Measurements from ENCODE around the gene TRAPPC12.

The TRAPPC12 gene

GRCh38 chr2:3472296-3472695 is 92.8 kb downstream of the TRAPPC12 start:
- H3K9ac ChIP-seq (ENCODE audit: low read length) = no peak overlapping the region
- H3K9me2 ChIP-seq (replicated peaks; ENCODE audit: insufficient read depth, low read length) = no peaks in the 10 kb centered on the region
- no peaks in the 10 kb centered on the region for H3F3A ChIP-seq (ENCODE audit: insufficient read depth)
- TF ChIP-seq CTCF (IDR thresholded peaks at IDR 0.05; ENCODE audit: insufficient read depth, low read length, poor library complexity, severe bottlenecking) (no peak), EZH2phosphoT487 (conservative IDR thresholded peaks at IDR 0.05; ENCODE audit: low read length) (no peak)
- no peaks in the 10 kb centered on the region; the same call in 1 of the 2 replicates for H3K36me3 ChIP-seq (ENCODE audit: low read length)
- no peak overlapping the region for H3K27ac ChIP-seq (ENCODE audit: low read depth, low read length)
- H2AFZ ChIP-seq (ENCODE audit: low read depth, low read length, severe bottlenecking) = no peak overlapping the region
- no peaks in the 10 kb centered on the region for H4K20me1 ChIP-seq (ENCODE audit: low read depth, low read length)
- H3K27me3 ChIP-seq (ENCODE audit: low read length) = no peaks in the 10 kb centered on the region
- no peak overlapping the region for H3K4me3 ChIP-seq (ENCODE audit: insufficient read depth, low read length, poor library complexity, severe bottlenecking)
- H3K9me3 ChIP-seq (ENCODE audit: insufficient read depth, low read length) = no peaks in the 10 kb centered on the region
- no peaks in the 10 kb centered on the region for H3K79me2 ChIP-seq (ENCODE audit: insufficient read depth, low read length)
- no peak overlapping the region for H3K4me2 ChIP-seq (ENCODE audit: low read depth, low read length, poor library complexity, severe bottlenecking)

DNA sequence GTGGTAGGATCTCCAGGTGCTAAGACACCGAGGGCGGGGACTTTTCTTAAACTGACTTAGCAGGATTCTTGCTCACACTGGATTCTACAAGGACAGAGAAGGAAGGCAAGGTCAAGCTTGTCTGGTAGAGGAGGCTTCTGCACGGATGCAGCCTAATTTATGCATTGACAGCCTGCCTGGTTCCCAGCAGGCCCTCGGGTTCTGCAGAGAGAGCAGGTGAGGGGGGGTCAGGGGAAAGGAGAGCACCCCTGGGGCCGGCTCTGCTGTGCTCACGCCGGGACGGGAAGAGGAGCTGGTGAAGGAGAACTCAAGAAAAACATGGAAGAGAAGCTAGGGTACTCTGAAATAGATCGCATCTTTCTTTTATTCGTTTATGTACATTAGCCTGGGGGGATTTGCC is 93.5 kb downstream of the TRAPPC12 start:
- Histone ChIP-seq H3F3A (ENCODE audit: insufficient read depth) (no peaks in the 10 kb centered on the region), H4K20me1 (ENCODE audit: low read depth, low read length) (no peaks in the 10 kb centered on the region), H3K36me3 (ENCODE audit: low read length) (no peaks in the 10 kb centered on the region; the same call in 1 of the 2 replicates), H3K9me2 (replicated peaks; ENCODE audit: insufficient read depth, low read length) (no peaks in the 10 kb centered on the region), H3K27me3 (ENCODE audit: low read length) (no peaks in the 10 kb centered on the region), H3K4me2 (ENCODE audit: low read depth, low read length, poor library complexity, severe bottlenecking) (no peak overlapping the region), H3K4me3 (ENCODE audit: insufficient read depth, low read length, poor library complexity, severe bottlenecking) (no peak overlapping the region), H3K9ac (ENCODE audit: low read length) (no peak overlapping the region), H3K27ac (ENCODE audit: low read depth, low read length) (no peak overlapping the region), H3K79me2 (ENCODE audit: insufficient read depth, low read length) (no peaks in the 10 kb centered on the region), H2AFZ (ENCODE audit: low read depth, low read length, severe bottlenecking) (no peak overlapping the region), H3K9me3 (ENCODE audit: insufficient read depth, low read length) (no peaks in the 10 kb centered on the region)
- TF ChIP-seq CTCF (IDR thresholded peaks at IDR 0.05; ENCODE audit: insufficient read depth, low read length, poor library complexity, severe bottlenecking) (no peak), EZH2phosphoT487 (conservative IDR thresholded peaks at IDR 0.05; ENCODE audit: low read length) (no peak)

GRCh38 chr2:3475771-3476170 is 96.3 kb downstream of the TRAPPC12 start:
- H3K4me2 ChIP-seq (ENCODE audit: low read depth, low read length, poor library complexity, severe bottlenecking) = no peak overlapping the region
- H3K27me3 ChIP-seq (ENCODE audit: low read length) = no peaks in the 10 kb centered on the region
- H3K9ac ChIP-seq (ENCODE audit: low read length) = no peak overlapping the region
- no peak overlapping the region for H3K4me3 ChIP-seq (ENCODE audit: insufficient read depth, low read length, poor library complexity, severe bottlenecking)
- H2AFZ ChIP-seq (ENCODE audit: low read depth, low read length, severe bottlenecking) = no peak overlapping the region
- H3K9me3 ChIP-seq (ENCODE audit: insufficient read depth, low read length) = no peaks in the 10 kb centered on the region
- H3K27ac ChIP-seq (ENCODE audit: low read depth, low read length) = no peak overlapping the region
- no peaks in the 10 kb centered on the region for H4K20me1 ChIP-seq (ENCODE audit: low read depth, low read length)
- no peaks in the 10 kb centered on the region for H3K9me2 ChIP-seq (replicated peaks; ENCODE audit: insufficient read depth, low read length)
- no peaks in the 10 kb centered on the region for H3K79me2 ChIP-seq (ENCODE audit: insufficient read depth, low read length)
- no peak for TF ChIP-seq EZH2phosphoT487 (conservative IDR thresholded peaks at IDR 0.05; ENCODE audit: low read length)
- no peak for TF ChIP-seq CTCF (IDR thresholded peaks at IDR 0.05; ENCODE audit: insufficient read depth, low read length, poor library complexity, severe bottlenecking)
- no peaks in the 10 kb centered on the region; the same call in 1 of the 2 replicates for H3K36me3 ChIP-seq (ENCODE audit: low read length)
- peaks cover 6% of the 10 kb centered on the region; the same call in 1 of the 2 replicates for H3F3A ChIP-seq (ENCODE audit: insufficient read depth)

All from SU-DHL-6 (cell line).